K562 (cell line): ENCODE results near the gene C16orf92. TPM values are rescaled to one million over a fixed set of nuclear protein-coding genes. Genes with fewer than 3 reads are reported as not detected.

Experiments
- FOXJ3 ChIP-seq: sonication (generic); formaldehyde crosslinking; IDR thresholded peaks from 2 replicates; pipeline ENCODE4 v1.4.0; 2020; ENCODE audit warnings: mild to moderate bottlenecking, missing genetic modification reagents
- HSF4 ChIP-seq: fragments of 250-450 bp; sonication (Bioruptor Pico); IDR thresholded peaks from 2 replicates; pipeline ENCODE4 v2.1.2; 2022; ENCODE audit warnings: mild to moderate bottlenecking, moderate library complexity, borderline replicate concordance
- JUN ChIP-seq, 2 experiments: sonication (generic) in 1 of 2; formaldehyde crosslinking in 1 of 2; IDR thresholded peaks; 2 replicates each; pipeline versions ENCODE4 v1.6.1 to v1.8.0; 2012 to 2022; ENCODE audit warnings: borderline replicate concordance in 2 of 2, mild to moderate bottlenecking in 2 of 2, improper control_type of control experiment in 1 of 2, low read depth in 1 of 2, low read length in 1 of 2, missing genetic modification reagents in 1 of 2
- L3MBTL2 ChIP-seq: fragments of 450-650 bp; IDR thresholded peaks from 2 replicates; pipeline ENCODE4 v1.6.1; 2016; ENCODE audit warnings: mild to moderate bottlenecking, moderate library complexity
- MBD2 ChIP-seq: sonication (generic); IDR thresholded peaks from 2 replicates; pipeline ENCODE4 v1.6.1; 2016; ENCODE audit warnings: low read depth, borderline replicate concordance
- NR2C1 ChIP-seq, 2 experiments: fragments of 450-650 bp; IDR thresholded peaks; 2 replicates each; pipeline ENCODE4 v1.6.1; 2017; ENCODE audit warnings: mild to moderate bottlenecking in 2 of 2, antibody characterized with exemption in 1 of 2, inconsistent platforms in 1 of 2, missing compliant biosample characterization in 1 of 2, missing genetic modification characterization in 1 of 2
- RBM39 ChIP-seq: fragments of 200-400 bp; formaldehyde crosslinking; optimal IDR thresholded peaks from 2 replicates; pipeline ENCODE3; 2018; ENCODE audit warnings: low read depth, low read length
- RCOR1 ChIP-seq, 2 experiments: IDR thresholded peaks; 2 replicates each; pipeline ENCODE4 v1.6.1; 2012; ENCODE audit warnings: low read depth in 2 of 2, low read length in 2 of 2, borderline replicate concordance in 1 of 2, improper control_type of control experiment in 1 of 2
- SAFB2 ChIP-seq: fragments of 200-400 bp; formaldehyde crosslinking; IDR thresholded peaks from 2 replicates; pipeline ENCODE4 v1.6.1; 2018; ENCODE audit warnings: borderline replicate concordance, low read length, low read depth, moderate library complexity; ENCODE audit not compliant: severe bottlenecking
- SMARCB1 ChIP-seq: IDR thresholded peaks from 2 replicates; pipeline ENCODE4 v1.6.1; 2011; ENCODE audit warnings: improper control_type of control experiment, low read depth; ENCODE audit not compliant: insufficient read length
- TCF7L2 ChIP-seq: fragments of 150-350 bp; IDR thresholded peaks from 2 replicates; pipeline ENCODE4 v1.6.1; 2016; ENCODE audit warnings: low read depth, mild to moderate bottlenecking, low read length, moderate library complexity
- THRAP3 ChIP-seq: fragments of 450-650 bp; IDR thresholded peaks from 2 replicates; pipeline ENCODE4 v1.6.1; 2016; ENCODE audit warnings: mild to moderate bottlenecking, inconsistent platforms, borderline replicate concordance
- ZNF3 ChIP-seq: fragments of 250-450 bp; sonication (Bioruptor Pico); IDR thresholded peaks from 2 replicates; pipeline ENCODE4 v1.5.0; 2021; ENCODE audit warnings: mild to moderate bottlenecking, moderate library complexity
- ZNF780A ChIP-seq: fragments of 250-450 bp; sonication (Bioruptor Pico); IDR thresholded peaks from 2 replicates; pipeline ENCODE4 v1.5.0; 2021; ENCODE audit warnings: mild to moderate bottlenecking
- polyA plus RNA-seq, 8 experiments: library from polyadenylated mRNA; depleted of rRNA in 4 of 8; stranded (reverse) in 5 of 8; unstranded in 3 of 8; fragments of >200 nt; fragmentation: Nextera tagmentation in 2 of 8; fragmentation: Illumina TruSeq in 1 of 8; extraction: Ambion mirVana in 2 of 8; extraction: Trizol in 1 of 8; gene quantifications; 2 replicates each; pipeline versions ENCODE4 v1.2.1 to v1.2.3, GENCODE V29; 2011 to 2014; ENCODE audit warnings: inconsistent platforms in 1 of 8, missing spikeins in 1 of 8
- total RNA-seq, 7 experiments: library from RNA; depleted of rRNA in 6 of 7; stranded (reverse); fragments of >200 nt in 6 of 7; fragmentation: Illumina TruSeq in 2 of 7; extraction: Trizol in 2 of 7; gene quantifications; 2 replicates each; pipeline versions ENCODE4 v1.2.1 to v1.2.3, GENCODE V29; 2011 to 2021; ENCODE audit warnings: low replicate concordance in 1 of 7
- TF ChIP-seq, protein P1 (sequence below): sonication (generic); formaldehyde crosslinking; IDR thresholded peaks from 2 replicates; pipeline ENCODE4 v1.8.1; 2023; ENCODE audit warnings: mild to moderate bottlenecking, missing genetic modification reagents
- TF ChIP-seq, protein P2 (sequence below): sonication (generic); formaldehyde crosslinking; IDR thresholded peaks from 2 replicates; pipeline ENCODE4 v1.8.0; 2022; ENCODE audit warnings: mild to moderate bottlenecking, missing genetic modification reagents
- TF ChIP-seq, protein P3 (sequence below), 3 experiments: fragments of 200-800 bp in 1 of 3; sonication (Bioruptor generic) in 1 of 3; sonication (generic) in 1 of 3; formaldehyde crosslinking in 1 of 3; IDR thresholded peaks; 2 replicates each; pipeline versions ENCODE4 v1.6.1 to v1.8.0; 2016 to 2022; ENCODE audit warnings: mild to moderate bottlenecking in 2 of 3, missing compliant biosample characterization in 2 of 3, missing genetic modification characterization in 2 of 3, missing genetic modification reagents in 1 of 3
- TF ChIP-seq, protein P4 (sequence below): fragments of 250-450 bp; sonication (Bioruptor Pico); IDR thresholded peaks from 2 replicates; pipeline ENCODE4 v1.8.0; 2022; ENCODE audit warnings: moderate library complexity, mild to moderate bottlenecking, inconsistent platforms
- TF ChIP-seq, protein P5 (sequence below), 2 experiments: fragments of 250-450 bp in 1 of 2; fragments of 450-650 bp in 1 of 2; sonication (Bioruptor Pico) in 1 of 2; IDR thresholded peaks; 2 replicates each; pipeline versions ENCODE4 v1.6.1 to v1.8.0; 2016 to 2021; ENCODE audit warnings: mild to moderate bottlenecking in 2 of 2, moderate library complexity in 2 of 2, missing compliant biosample characterization in 1 of 2, missing genetic modification characterization in 1 of 2

The C16orf92 gene
- total and polyA plus RNA-seq, 9 of the 15 experiments (the other 6 are each of a cell fraction or from before 2014, with no cell fraction given) = not detected

DNA sequence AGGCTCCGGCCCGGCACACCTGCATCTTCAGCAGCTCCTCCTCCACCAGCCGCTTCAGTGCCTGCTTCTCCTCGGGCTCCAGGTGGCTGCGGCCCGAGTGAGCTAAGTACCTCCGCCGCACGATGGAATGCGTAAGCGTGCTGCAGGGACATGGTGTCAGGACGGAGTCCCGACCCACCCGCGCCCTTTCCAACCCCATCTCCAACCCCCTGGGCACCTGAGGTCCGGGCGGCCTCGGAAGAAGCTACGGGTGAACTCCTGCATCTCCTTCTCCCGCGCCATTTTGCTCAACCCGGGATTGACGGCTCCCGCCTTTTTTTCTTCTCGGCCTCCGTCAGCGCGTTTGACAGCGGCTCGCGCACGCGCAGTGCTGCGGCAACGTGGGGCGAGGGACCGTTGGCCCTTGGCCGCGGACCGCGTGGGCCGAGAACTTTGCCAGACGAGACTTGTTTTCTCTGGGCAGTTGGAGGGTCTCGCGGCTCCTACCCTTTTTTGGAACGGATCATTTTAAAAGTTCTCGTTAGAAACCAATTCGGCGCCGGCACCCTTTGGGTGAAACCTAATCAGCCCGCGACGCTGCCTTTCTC is 27.6 kb upstream of the C16orf92 start, which contains the start of gene HIRIP3 (continued):
- no peak for TF ChIP-seq ZNF780A (CRISPR knock-in tag)
- TF ChIP-seq, protein P1, sequence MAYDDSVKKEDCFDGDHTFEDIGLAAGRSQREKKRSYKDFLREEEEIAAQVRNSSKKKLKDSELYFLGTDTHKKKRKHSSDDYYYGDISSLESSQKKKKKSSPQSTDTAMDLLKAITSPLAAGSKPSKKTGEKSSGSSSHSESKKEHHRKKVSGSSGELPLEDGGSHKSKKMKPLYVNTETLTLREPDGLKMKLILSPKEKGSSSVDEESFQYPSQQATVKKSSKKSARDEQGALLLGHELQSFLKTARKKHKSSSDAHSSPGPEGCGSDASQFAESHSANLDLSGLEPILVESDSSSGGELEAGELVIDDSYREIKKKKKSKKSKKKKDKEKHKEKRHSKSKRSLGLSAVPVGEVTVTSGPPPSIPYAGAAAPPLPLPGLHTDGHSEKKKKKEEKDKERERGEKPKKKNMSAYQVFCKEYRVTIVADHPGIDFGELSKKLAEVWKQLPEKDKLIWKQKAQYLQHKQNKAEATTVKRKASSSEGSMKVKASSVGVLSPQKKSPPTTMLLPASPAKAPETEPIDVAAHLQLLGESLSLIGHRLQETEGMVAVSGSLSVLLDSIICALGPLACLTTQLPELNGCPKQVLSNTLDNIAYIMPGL (CRISPR knock-in tag) = no peak
- no peak for TF ChIP-seq TCF7L2
- TF ChIP-seq, protein P2, sequence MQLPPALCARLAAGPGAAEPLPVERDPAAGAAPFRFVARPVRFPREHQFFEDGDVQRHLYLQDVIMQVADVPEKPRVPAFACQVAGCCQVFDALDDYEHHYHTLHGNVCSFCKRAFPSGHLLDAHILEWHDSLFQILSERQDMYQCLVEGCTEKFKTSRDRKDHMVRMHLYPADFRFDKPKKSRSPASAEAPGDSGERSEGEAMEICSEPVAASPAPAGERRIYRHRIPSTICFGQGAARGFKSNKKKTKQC (CRISPR knock-in tag) = peak; percentile 58; the same call in 1 of the 2 replicates
- TF ChIP-seq L3MBTL2 = peak; percentile 98
- peak; percentile 16; the same call in 1 of the 2 replicates for TF ChIP-seq MBD2
- TF ChIP-seq SAFB2 = no peak
- TF ChIP-seq JUN (IDR thresholded peaks at IDR 0.05; ENCODE audit: borderline replicate concordance, low read depth, low read length) = no peak
- TF ChIP-seq JUN (CRISPR knock-in tag; IDR thresholded peaks at IDR 0.05; ENCODE audit: borderline replicate concordance) = 0 out of 2 replicates have a peak, but pooled peaks have one; percentile 42
- TF ChIP-seq HSF4 (CRISPR knock-in tag) = no peak
- TF ChIP-seq NR2C1 (IDR thresholded peaks at IDR 0.05) = no peak
- no peak for TF ChIP-seq NR2C1 (tag; IDR thresholded peaks at IDR 0.05)
- peak; percentile 19 for TF ChIP-seq RBM39
- no peak for TF ChIP-seq FOXJ3 (CRISPR knock-in tag)
- TF ChIP-seq, protein P3, sequence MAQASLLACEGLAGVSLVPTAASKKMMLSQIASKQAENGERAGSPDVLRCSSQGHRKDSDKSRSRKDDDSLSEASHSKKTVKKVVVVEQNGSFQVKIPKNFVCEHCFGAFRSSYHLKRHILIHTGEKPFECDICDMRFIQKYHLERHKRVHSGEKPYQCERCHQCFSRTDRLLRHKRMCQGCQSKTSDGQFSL (CRISPR knock-in tag; IDR thresholded peaks at IDR 0.05) = no peak
- TF ChIP-seq, protein P3 (tag; IDR thresholded peaks at IDR 0.05) = no peak
- TF ChIP-seq RCOR1 (IDR thresholded peaks at IDR 0.05; ENCODE audit: borderline replicate concordance in 1 of 2, low read depth in 2 of 2, low read length in 2 of 2) = no peak
- TF ChIP-seq, protein P4, sequence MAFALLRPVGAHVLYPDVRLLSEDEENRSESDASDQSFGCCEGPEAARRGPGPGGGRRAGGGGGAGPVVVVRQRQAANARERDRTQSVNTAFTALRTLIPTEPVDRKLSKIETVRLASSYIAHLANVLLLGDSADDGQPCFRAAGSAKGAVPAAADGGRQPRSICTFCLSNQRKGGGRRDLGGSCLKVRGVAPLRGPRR (CRISPR knock-in tag) = 0 out of 2 replicates have a peak, but pooled peaks have one; percentile 17
- no peak for TF ChIP-seq SMARCB1
- TF ChIP-seq ZNF3 (CRISPR knock-in tag) = no peak
- TF ChIP-seq, protein P5, sequence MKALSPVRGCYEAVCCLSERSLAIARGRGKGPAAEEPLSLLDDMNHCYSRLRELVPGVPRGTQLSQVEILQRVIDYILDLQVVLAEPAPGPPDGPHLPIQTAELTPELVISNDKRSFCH (CRISPR knock-in tag; IDR thresholded peaks at IDR 0.05) = no peak
- TF ChIP-seq, protein P5 (tag; IDR thresholded peaks at IDR 0.05) = 0 out of 2 replicates have a peak, but pooled peaks have one; percentile 18
- TF ChIP-seq THRAP3 = peak; percentile 25; the same call in 1 of the 2 replicates
